ENCODE results near the gene TIMM10.

- TF ChIP-seq CTCF (IDR thresholded peaks at IDR 0.05) (peak in 1 of 3 donors; percentile 87), POLR2A (IDR thresholded peaks at IDR 0.05) (no peak)
Measured at GRCh38 chr11:57567515-57568329, 37.2 kb upstream of the TIMM10 start, which contains the start of gene UBE2L6.

All from breast epithelium (tissue), 3 donors.